Transverse colon (tissue), 4 donors: ENCODE results near the gene MS4A15. TPM values are rescaled to one million over a fixed set of nuclear protein-coding genes. Genes with fewer than 3 reads are reported as not detected.

Experiments
- DNase-seq: peaks from one replicate; pipeline ENCODE4 v3.0.0-alpha.2; 2019
- H3K27ac ChIP-seq, 4 donors: fragments of 200-600 bp; sonication (generic); 2 replicates each; pipeline ENCODE4 v1.5.1; 2016 to 2018; ENCODE audit warnings: inconsistent platforms in 4 of 4
- H3K27me3 ChIP-seq: fragments of 200-600 bp; sonication (generic); 2 replicates; pipeline ENCODE4 v1.5.1; 2017; ENCODE audit warnings: inconsistent platforms
- H3K36me3 ChIP-seq, 4 donors: fragments of 200-600 bp; sonication (generic); 2 replicates each; pipeline ENCODE4 v1.5.1; 2017 to 2019; ENCODE audit warnings: inconsistent platforms in 4 of 4
- H3K4me1 ChIP-seq, 4 donors: fragments of 200-600 bp; sonication (generic); 2 replicates each; pipeline ENCODE4 v1.5.1; 2017 to 2020; ENCODE audit warnings: inconsistent platforms in 4 of 4
- H3K4me3 ChIP-seq, 4 donors: fragments of 200-600 bp; sonication (generic); 1 replicate in 1 of 4; 2 replicates in 3 of 4; pipeline versions ENCODE4 v1.5.1 to v1.6.1; 2017 to 2019; ENCODE audit warnings: inconsistent platforms in 4 of 4
- H3K9me3 ChIP-seq, 2 donors: fragments of 200-600 bp; sonication (generic); 2 replicates each; pipeline ENCODE4 v1.5.1; 2017 to 2019; ENCODE audit warnings: inconsistent platforms in 2 of 2
- EP300 ChIP-seq: sonication (generic); formaldehyde crosslinking; IDR thresholded peaks from one replicate; pipeline ENCODE4 v1.6.1; 2017; ENCODE audit warnings: antibody characterized with exemption, low read depth
- POLR2A ChIP-seq: fragments of 450-650 bp; IDR thresholded peaks from one replicate; pipeline ENCODE4 v1.6.1; 2016; ENCODE audit warnings: antibody characterized with exemption, mild to moderate bottlenecking, moderate library complexity
- POLR2AphosphoS5 ChIP-seq, 3 donors: sonication (generic); formaldehyde crosslinking; IDR thresholded peaks; one replicate each; pipeline ENCODE4 v1.6.1; 2016; ENCODE audit warnings: antibody characterized with exemption in 3 of 3
- WGBS, 2 donors: methylation state at CpG; one replicate each; pipeline ENCODE4 v1.1.5; 2018; ENCODE audit warnings: low coverage in 1 of 2; 5-methylcytosine and 5-hydroxymethylcytosine counted together
- in situ Hi-C, 4 donors: fragments of 200-750 bp; cut with MboI; loops; one replicate each; pipeline versions ENCODE4 v1.15.0 to v1.15.1; 2017; ENCODE audit warnings: low sequenced_read_pairs in 3 of 4, low pct_ligation_motif_present in 1 of 4, low pct_unique_long_range_greater_than_20kb in 1 of 4
- intact Hi-C: fragments of 100-400 bp; cut with DNase I; formaldehyde crosslinking; loops from one replicate; pipeline ENCODE4 v1.15.1; 2023; ENCODE audit warnings: low total_unique reads
- total RNA-seq, 4 donors: library from RNA; depleted of rRNA; stranded (reverse); fragments of >200 nt; gene quantifications; one replicate each; pipeline ENCODE4 v1.1.0, GENCODE V29; 2016
- TF ChIP-seq, protein P1 (sequence below), 5 experiments: fragments of 200-600 bp in 3 of 5; fragments of 450-650 bp in 2 of 5; sonication (generic) in 3 of 5; IDR thresholded peaks; 1 replicate in 2 of 5; 2 replicates in 3 of 5; pipeline ENCODE4 v1.5.1; 2016 to 2017; ENCODE audit warnings: antibody characterized with exemption in 5 of 5, inconsistent platforms in 3 of 5, mild to moderate bottlenecking in 2 of 5, moderate library complexity in 1 of 5

MS4A15 gene
- total RNA-seq, 4 donors from 2014 or later, result not detected

DNA sequence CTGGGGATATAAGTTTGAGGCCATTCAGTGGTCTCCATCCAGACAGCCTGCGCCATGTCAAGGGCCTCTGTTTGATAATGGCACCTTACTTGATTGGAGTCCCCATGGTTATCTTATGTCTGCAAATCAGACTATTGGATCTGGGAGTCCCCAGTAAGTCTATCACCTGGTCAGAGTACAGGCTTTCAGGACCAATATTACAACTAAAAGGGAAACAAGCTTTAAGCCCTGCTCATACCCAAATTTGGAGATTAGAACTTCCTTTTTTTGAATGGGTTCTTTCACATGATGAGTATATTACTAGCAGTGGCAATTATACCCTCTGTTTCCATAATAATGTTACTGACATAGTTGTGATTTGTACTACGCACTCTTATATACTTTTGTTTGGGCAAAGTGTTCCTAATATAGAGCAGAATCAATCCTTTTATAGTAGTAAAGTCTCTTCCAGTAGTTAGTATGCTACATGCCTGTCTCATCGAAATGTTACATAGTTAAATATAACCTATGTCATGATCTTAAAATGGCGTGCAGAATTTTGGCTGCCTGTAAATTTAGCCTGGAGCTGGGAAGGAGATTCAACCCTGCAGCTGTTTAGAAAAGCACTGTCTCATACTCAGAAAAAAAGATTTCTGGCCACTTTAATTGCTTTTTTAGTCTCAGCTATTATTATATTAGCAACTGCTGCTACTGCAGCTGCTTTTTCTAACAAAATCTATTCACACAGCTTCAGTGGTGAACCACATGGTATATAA, 4.9 kb downstream of the MS4A15 start:
- Histone ChIP-seq H3K9me3 (no peaks in the 10 kb centered on the region), H3K4me3 (no peak overlapping the region), H3K4me1 (no peaks in the 10 kb centered on the region), H3K27ac (no peak overlapping the region), H3K36me3 (no peaks in the 10 kb centered on the region), H3K27me3 (no peaks in the 10 kb centered on the region)
- intact Hi-C loops (no loop called here), in situ Hi-C loops (no loop called here)
- DNase-seq, result no peak
- TF ChIP-seq EP300 (no peak), POLR2A (no peak), POLR2AphosphoS5 (IDR thresholded peaks at IDR 0.05) (no peak)
- TF ChIP-seq, protein P1, sequence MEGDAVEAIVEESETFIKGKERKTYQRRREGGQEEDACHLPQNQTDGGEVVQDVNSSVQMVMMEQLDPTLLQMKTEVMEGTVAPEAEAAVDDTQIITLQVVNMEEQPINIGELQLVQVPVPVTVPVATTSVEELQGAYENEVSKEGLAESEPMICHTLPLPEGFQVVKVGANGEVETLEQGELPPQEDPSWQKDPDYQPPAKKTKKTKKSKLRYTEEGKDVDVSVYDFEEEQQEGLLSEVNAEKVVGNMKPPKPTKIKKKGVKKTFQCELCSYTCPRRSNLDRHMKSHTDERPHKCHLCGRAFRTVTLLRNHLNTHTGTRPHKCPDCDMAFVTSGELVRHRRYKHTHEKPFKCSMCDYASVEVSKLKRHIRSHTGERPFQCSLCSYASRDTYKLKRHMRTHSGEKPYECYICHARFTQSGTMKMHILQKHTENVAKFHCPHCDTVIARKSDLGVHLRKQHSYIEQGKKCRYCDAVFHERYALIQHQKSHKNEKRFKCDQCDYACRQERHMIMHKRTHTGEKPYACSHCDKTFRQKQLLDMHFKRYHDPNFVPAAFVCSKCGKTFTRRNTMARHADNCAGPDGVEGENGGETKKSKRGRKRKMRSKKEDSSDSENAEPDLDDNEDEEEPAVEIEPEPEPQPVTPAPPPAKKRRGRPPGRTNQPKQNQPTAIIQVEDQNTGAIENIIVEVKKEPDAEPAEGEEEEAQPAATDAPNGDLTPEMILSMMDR (IDR thresholded peaks at IDR 0.05), result no peak
- 63 to 100% methylated on average over 1 to 4 of the region's 4 CpGs for WGBS, 2 donors

DNA sequence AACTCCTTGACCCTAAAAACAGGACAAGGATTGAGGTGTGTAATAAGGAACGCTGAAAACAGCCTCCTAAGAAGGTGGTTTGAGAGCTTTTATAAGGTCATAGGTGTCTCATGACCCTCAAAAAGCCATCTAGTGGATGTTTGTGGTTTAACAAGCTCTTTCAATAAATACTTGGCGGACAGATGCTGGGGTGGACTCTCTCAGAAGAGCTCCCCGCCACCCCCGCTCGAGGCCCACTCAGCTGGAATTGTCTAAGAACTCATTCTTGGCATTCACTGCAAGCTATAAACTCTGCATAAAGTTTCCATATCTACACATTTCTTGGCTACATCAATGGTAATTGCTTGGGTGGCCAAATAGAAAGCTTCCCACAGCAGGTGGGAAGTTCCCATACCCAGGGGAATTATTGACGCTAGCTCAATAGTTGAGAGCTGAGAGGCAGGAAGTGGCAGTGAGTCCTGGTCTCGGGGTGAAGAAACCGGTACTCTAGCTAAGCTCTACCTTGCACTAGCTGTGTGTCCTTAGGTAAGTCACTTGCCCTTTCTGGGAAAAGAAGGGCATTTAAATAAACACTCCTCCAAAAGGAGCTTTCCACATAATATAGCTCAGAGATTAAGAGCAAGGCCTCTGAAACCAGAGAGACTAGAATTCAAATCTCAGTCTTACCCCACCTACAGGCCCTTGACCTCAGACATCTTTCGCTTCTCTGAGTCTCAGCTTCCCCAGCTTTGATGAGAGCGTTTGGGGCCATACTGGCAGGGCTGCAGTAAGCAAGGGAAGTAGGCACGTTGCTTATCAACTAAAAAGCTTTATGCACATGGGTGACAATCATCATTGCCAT, 6.4 kb downstream of the MS4A15 start:
- H3K9me3 ChIP-seq, result no peaks in the 10 kb centered on the region
- no peak overlapping the region for H3K4me3 ChIP-seq
- H3K27ac ChIP-seq, result no peak overlapping the region
- in situ Hi-C loops, result no loop called here
- H3K27me3 ChIP-seq, result peaks cover 5% of the 10 kb centered on the region
- intact Hi-C loops, result no loop called here
- no peaks in the 10 kb centered on the region for H3K4me1 ChIP-seq
- H3K36me3 ChIP-seq, result no peaks in the 10 kb centered on the region
- TF ChIP-seq POLR2AphosphoS5 (IDR thresholded peaks at IDR 0.05), result no peak
- no peak for TF ChIP-seq EP300
- TF ChIP-seq, protein P1 (IDR thresholded peaks at IDR 0.05), result peak in 4 of 5 experiments; percentile 29 to 44 (median 39)
- 68% methylated on average over 11 of the region's 11 CpGs; no CpG with 5 or more reads in 1 of the 2 donors for WGBS, 2 donors
- no peak for DNase-seq

GRCh38 chr11:60763692-60764369, 7.2 kb downstream of the MS4A15 start:
- DNase-seq, result no peak
- no peaks in the 10 kb centered on the region for H3K4me1 ChIP-seq
- TF ChIP-seq EP300, result no peak
- H3K4me3 ChIP-seq, result no peak overlapping the region
- intact Hi-C loops, result no loop called here
- in situ Hi-C loops, result no loop called here
- peaks cover 5% of the 10 kb centered on the region for H3K27me3 ChIP-seq
- H3K9me3 ChIP-seq, result no peaks in the 10 kb centered on the region
- no peaks in the 10 kb centered on the region for H3K36me3 ChIP-seq
- WGBS, 2 donors, result 78 to 84% methylated on average over 2 to 11 of the region's 11 CpGs
- no peak overlapping the region for H3K27ac ChIP-seq

GRCh38 chr11:60764879-60765278, 8.2 kb downstream of the MS4A15 start:
- TF ChIP-seq EP300, result no peak
- TF ChIP-seq POLR2A, result no peak
- TF ChIP-seq POLR2AphosphoS5 (IDR thresholded peaks at IDR 0.05), result no peak
- TF ChIP-seq, protein P1 (IDR thresholded peaks at IDR 0.05), result no peak
- Histone ChIP-seq H3K4me1 (no peaks in the 10 kb centered on the region), H3K27me3 (peaks cover 5% of the 10 kb centered on the region), H3K36me3 (no peaks in the 10 kb centered on the region), H3K9me3 (no peaks in the 10 kb centered on the region), H3K27ac (no peak overlapping the region), H3K4me3 (no peak overlapping the region)
- WGBS, 2 donors, result 14 to 17% methylated on average over 1 of the region's 1 CpG
- in situ Hi-C loops (no loop called here), intact Hi-C loops (no loop called here)
- no peak for DNase-seq
